Upper lobe of right lung (tissue), 1 donor: ENCODE data around the gene CCDC86. TPM values are rescaled to one million over a fixed set of nuclear protein-coding genes. Genes with fewer than 3 reads are reported as not detected.
A peak's percentile ranks its signal among the peaks of the same experiment; 100 is the strongest.

Source experiments
- ATAC-seq: fragments of 200-7000 bp; cut with Tn5 transposase; one replicate; pipeline ENCODE4 v1.9.1; 2020; ENCODE audit warnings: mild to moderate bottlenecking, moderate library complexity
- DNase-seq: peaks from one replicate; pipeline ENCODE4 v3.0.0-alpha.2; 2020
- H3K27ac ChIP-seq: fragments of 200-600 bp; one replicate; pipeline ENCODE4 v1.8.0; 2022
- H3K27me3 ChIP-seq: fragments of 200-600 bp; one replicate; pipeline ENCODE4 v1.8.0; 2022; ENCODE audit warnings: mild to moderate bottlenecking
- H3K36me3 ChIP-seq: fragments of 200-600 bp; one replicate; pipeline ENCODE4 v1.8.0; 2022
- H3K4me1 ChIP-seq: fragments of 200-600 bp; one replicate; pipeline ENCODE4 v1.8.0; 2022
- H3K4me3 ChIP-seq: fragments of 200-600 bp; one replicate; pipeline ENCODE4 v1.8.0; 2022; ENCODE audit warnings: mild to moderate bottlenecking
- H3K9me3 ChIP-seq: fragments of 200-600 bp; one replicate; pipeline ENCODE4 v1.8.0; 2022
- intact Hi-C: fragments of 100-400 bp; cut with DNase I; formaldehyde crosslinking; loops from one replicate; pipeline ENCODE4 v1.11.0; 2022
- total RNA-seq: library from RNA; stranded (reverse); fragmentation: NEBNext Ultra II Directional; extraction: Animal tissue kit (Norgen Biotek cat#: 25700); gene quantifications from one replicate; pipeline ENCODE4 v1.2.1, GENCODE V29; 2021
- TF ChIP-seq, protein P1 (sequence below): fragments of 200-600 bp; IDR thresholded peaks from one replicate; pipeline ENCODE4 v1.8.0; 2022; ENCODE audit warnings: antibody characterized with exemption
- donor health status: DM: no; HTN: yes; CAD: no; lungs with severe emphysema.

Gene CCDC86
- total RNA-seq, 1 donor from 2014 or later: 16.6 TPM

DNA sequence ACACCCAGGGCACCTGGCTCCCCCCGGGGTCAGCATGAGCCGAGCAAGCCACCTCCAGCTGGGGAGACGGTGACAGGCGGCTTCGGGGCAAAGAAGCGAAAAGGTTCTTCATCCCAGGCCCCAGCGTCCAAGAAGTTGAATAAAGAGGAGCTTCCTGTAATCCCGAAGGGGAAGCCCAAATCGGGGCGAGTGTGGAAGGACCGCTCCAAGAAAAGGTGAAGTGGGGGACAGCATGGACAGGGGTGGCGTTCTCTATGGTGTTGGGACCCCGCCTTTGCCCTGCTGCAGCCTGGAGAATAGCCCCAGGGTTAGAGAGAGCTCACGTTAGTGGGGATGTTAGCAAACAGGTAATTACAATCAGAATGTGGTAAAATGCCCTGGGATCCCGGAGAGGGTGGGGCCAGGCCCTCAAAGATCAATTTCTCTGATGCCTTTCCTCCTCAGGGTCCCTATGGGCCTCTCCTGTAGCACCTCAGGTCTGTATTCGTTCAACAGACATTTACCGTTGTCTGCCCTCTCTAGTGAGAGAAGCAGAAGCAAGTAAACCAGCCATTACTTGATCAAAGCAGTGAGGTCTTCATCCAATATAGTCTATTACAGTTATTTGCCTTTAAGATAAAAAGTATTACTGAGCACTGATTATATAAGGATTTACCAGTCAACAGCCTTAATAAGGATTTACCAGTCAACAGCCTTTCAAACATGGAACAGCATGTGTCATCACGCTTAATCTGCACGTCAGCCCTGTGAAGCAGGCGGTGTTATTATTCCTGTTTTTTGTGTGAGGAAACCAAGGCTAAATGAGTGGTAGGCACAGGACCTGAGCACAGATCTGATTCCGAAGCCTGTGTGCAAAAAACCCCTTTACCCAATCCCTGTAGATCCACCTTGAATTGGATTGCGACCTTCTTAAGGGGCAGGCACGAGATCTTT, 1.0 kb downstream of the CCDC86 start:
- H3K4me3 ChIP-seq: peak overlapping the region; percentile 77
- H3K27me3 ChIP-seq: no peaks in the 10 kb centered on the region
- ATAC-seq: no peak
- no peaks in the 10 kb centered on the region for H3K9me3 ChIP-seq
- intact Hi-C loops: no loop called here
- peak overlapping the region; percentile 52 for H3K27ac ChIP-seq
- H3K36me3 ChIP-seq: peaks cover 4% of the 10 kb centered on the region
- TF ChIP-seq, protein P1, sequence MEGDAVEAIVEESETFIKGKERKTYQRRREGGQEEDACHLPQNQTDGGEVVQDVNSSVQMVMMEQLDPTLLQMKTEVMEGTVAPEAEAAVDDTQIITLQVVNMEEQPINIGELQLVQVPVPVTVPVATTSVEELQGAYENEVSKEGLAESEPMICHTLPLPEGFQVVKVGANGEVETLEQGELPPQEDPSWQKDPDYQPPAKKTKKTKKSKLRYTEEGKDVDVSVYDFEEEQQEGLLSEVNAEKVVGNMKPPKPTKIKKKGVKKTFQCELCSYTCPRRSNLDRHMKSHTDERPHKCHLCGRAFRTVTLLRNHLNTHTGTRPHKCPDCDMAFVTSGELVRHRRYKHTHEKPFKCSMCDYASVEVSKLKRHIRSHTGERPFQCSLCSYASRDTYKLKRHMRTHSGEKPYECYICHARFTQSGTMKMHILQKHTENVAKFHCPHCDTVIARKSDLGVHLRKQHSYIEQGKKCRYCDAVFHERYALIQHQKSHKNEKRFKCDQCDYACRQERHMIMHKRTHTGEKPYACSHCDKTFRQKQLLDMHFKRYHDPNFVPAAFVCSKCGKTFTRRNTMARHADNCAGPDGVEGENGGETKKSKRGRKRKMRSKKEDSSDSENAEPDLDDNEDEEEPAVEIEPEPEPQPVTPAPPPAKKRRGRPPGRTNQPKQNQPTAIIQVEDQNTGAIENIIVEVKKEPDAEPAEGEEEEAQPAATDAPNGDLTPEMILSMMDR: no peak
- no peak for DNase-seq
- H3K4me1 ChIP-seq: peaks cover 31% of the 10 kb centered on the region

- H3K27me3 ChIP-seq: no peaks in the 10 kb centered on the region
- no peaks in the 10 kb centered on the region for H3K9me3 ChIP-seq
- ATAC-seq (no peak), DNase-seq (no peak)
- peaks cover 31% of the 10 kb centered on the region for H3K4me1 ChIP-seq
- H3K36me3 ChIP-seq: peaks cover 14% of the 10 kb centered on the region
- no peak overlapping the region for H3K27ac ChIP-seq
- TF ChIP-seq, protein P1: no peak
- intact Hi-C loops: no loop called here
- H3K4me3 ChIP-seq: peak overlapping the region; percentile 77
These were observed 2.3 kb downstream of the CCDC86 start for GRCh38 chr11:60844045-60844869.

GRCh38 chr11:60844870-60845221, 2.9 kb downstream of the CCDC86 start:
- no peak overlapping the region for H3K4me3 ChIP-seq
- peaks cover 20% of the 10 kb centered on the region for H3K36me3 ChIP-seq
- ATAC-seq (no peak), DNase-seq (no peak)
- peaks cover 31% of the 10 kb centered on the region for H3K4me1 ChIP-seq
- H3K9me3 ChIP-seq: no peaks in the 10 kb centered on the region
- TF ChIP-seq, protein P1: no peak
- H3K27me3 ChIP-seq: no peaks in the 10 kb centered on the region
- intact Hi-C loops: no loop called here
- no peak overlapping the region for H3K27ac ChIP-seq

GRCh38 chr11:60845338-60845737, 3.4 kb downstream of the CCDC86 start:
- intact Hi-C loops: no loop called here

GRCh38 chr11:60847281-60847680, 5.4 kb downstream of the CCDC86 start:
- Histone ChIP-seq H3K4me1 (peaks cover 21% of the 10 kb centered on the region), H3K4me3 (no peak overlapping the region), H3K27ac (no peak overlapping the region), H3K36me3 (peaks cover 40% of the 10 kb centered on the region), H3K27me3 (no peaks in the 10 kb centered on the region), H3K9me3 (no peaks in the 10 kb centered on the region)
- DNase-seq (no peak), ATAC-seq (no peak)
- intact Hi-C loops: no loop called here
- TF ChIP-seq, protein P1: no peak

More at GRCh38 chr11:60845338-60845737, 3.4 kb downstream of the CCDC86 start:
- Histone ChIP-seq H3K27ac (no peak overlapping the region), H3K36me3 (peaks cover 25% of the 10 kb centered on the region), H3K4me3 (no peak overlapping the region), H3K9me3 (no peaks in the 10 kb centered on the region), H3K4me1 (peaks cover 31% of the 10 kb centered on the region), H3K27me3 (no peaks in the 10 kb centered on the region)
- ATAC-seq: no peak
- DNase-seq: no peak
- TF ChIP-seq, protein P1: no peak
